NCI-H1048 (cell line): ENCODE data around the gene CYP46A1.

Experiments
- DNase-seq: peaks from one replicate; lab custom pipeline; 2025; lab: John Stamatoyannopoulos, UW

CYP46A1 gene

DNA sequence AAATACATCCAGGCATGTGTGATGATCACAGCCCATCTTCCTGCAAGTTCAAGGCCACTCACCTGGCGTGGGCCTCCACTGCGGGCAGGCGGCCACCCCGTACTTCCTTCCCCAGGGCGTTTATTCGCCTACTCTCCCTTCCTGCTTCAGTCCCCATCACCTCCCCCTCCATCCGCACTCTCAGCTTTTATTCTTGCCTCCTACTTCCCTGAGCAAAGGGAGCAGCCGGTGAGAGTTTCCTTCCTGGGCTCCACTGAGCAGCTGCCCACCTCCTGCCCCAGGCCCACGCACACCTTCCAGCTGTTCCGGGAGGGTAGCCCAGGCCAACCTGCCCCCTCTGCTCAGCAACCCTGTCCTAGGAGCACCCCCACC, 4.1 kb downstream of the CYP46A1 start:
- no peak for DNase-seq

DNA sequence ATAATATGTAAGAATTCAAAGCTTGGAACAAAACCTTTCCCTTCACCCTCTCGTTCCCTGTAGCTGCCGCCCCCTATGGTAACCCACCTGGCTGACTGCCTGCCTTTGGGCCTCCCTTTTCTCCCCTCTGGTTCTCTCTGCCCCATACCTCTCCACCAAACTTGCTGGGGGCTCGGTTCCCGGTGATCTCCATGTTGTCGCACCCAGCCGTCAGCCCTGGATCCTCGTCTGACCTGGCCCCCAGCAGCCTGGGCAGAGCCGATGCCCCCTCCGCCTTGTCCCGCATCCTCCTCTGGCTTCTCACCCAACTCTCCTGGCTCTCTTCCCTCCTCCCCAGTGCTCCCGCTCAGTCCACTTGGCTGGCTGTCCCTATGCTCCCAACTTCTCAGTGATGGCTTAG, 4.5 kb downstream of the CYP46A1 start:
- no peak for DNase-seq

DNA sequence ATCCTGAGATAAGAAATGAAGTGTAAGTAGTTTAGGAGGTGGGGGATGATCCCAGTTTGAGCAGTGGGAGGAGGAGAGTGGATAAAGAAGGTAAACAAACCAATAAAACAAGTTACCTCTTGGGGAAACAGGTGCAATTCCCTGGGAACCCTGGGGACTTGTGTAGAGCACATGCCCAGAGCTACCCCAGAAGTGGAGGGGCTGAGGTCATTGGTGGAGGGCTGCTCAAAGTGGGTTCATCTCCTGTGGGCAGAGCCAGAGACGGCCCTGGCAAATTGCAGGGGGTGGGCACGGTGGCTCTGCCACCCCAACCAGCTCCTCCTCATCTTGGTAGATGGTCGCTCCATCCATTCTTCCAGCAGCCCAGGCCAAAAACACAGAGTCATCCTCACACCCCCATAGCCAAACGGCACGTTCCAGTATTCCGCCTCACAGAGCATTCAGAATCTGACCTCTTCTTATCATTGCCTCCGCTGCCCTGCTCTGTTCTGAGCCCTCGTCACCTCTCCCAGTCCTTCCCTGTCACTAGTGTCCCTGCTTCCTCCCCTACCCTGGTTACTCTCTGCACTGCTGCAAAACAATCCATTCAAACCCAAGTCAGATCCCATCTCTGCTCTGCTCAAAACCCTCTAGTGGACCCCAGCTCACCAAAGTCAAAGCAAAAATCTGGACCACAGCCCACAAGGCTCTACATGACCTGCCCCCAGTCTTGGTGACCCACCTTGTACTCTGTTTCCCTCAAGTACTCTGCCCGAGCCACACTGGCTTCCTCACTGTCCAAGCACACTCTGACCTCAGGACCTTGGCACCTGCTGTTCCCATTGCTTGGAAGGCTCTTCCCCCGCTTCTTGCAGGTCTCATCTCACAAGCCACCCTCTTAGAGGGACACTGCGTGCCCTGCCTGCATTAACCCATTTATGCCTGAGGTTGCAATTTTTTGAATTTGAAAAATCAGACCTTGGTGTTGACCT, 5.5 kb downstream of the CYP46A1 start:
- no peak for DNase-seq

DNA sequence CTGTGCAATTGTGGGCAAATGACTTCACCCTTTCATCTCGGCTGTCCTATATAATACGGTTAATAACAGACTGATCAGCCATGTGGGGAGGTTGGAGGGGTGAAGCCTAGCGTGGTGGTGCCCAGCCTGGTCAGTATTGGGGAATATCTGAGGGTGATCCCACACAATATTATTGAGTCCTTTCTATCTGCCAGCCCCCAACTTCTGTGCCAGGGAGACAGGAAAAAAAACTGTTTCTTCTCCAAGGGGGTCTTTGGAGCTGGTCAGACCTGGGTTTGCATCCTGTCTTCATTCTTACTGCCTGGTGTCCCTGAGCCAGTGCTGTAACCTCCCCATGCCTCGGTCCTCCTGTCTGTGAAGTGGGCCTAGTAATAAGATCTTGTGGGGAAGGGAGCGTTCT, 6.5 kb downstream of the CYP46A1 start:
- DNase-seq: no peak

GRCh38 chr14:99691111-99691885, 7.2 kb downstream of the CYP46A1 start:
- DNase-seq: no peak

GRCh38 chr14:99693918-99694317, 9.8 kb downstream of the CYP46A1 start:
- DNase-seq: no peak

DNA sequence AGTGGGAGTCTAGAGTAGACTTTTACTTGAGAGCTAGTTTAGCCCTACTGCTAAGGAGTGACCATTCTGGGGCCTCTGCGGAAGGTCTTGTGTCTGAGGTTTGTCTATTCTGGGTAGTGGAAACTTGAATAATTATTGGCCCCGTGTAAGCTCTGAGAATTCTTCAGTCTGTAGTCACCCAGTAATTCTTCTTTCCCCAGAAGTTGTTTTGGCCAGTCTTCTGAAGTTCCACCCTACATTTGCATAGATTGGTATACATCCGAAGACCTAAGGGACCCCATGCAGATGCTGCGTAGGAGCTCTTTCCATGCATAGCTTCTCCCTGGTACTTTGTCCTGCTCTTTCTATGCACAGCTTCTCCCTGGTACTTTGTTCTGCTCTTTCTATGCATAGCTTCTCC, 12.8 kb downstream of the CYP46A1 start:
- no peak for DNase-seq

GRCh38 chr14:99698236-99698635, 14.1 kb downstream of the CYP46A1 start:
- DNase-seq: no peak

DNA sequence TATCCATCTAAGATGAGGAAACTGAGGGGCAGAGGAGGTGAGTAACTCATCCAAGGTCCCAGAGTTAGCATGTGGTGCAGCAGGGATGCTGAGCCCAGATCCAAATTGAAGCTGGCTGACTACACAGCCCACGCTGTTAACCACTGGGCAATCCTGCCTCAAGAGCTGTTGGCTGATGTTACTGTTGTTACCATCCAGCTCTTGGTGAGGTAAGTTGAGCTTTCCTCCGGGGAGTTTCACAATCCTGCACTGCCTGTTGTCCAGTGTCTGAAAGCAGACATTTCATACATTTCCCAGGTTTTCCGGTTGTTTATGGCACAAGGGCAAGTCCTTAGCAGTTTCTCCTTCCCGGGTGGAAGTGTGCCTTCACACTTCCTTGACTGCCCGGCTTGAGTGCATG, 14.5 kb downstream of the CYP46A1 start:
- DNase-seq: no peak

DNA sequence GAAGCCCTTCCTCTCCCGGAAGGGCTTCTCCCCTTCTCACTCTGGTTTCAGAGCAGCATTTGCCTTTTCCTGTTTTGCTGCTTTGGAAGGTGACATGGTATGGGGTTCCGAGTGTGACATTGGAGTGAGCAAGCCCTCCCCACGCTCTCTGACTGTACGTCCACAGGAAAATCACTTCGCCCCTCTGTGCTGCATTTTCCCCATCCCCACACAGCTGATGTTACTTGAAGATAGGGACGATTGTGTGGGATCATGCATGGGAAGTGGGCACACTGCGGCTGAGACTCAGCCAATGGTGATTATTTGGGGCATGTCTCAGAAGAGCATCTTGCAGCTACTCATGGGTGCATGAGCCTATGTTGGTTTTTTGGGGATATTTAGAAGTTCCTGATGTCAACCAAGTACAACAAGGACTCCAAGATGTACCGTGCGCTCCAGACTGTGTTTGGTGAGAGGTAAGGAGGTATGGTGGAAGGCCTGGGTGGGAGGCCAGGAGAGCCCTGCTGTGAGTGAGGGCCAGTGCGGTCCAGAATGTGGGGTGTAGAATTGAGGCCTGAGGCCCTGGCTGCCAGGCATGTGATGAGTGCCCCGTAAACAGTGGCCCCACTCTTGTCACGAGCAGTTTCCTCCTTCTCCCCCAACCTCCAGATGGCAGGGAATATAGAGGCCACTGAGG, 15.1 kb downstream of the CYP46A1 start:
- DNase-seq: no peak

DNA sequence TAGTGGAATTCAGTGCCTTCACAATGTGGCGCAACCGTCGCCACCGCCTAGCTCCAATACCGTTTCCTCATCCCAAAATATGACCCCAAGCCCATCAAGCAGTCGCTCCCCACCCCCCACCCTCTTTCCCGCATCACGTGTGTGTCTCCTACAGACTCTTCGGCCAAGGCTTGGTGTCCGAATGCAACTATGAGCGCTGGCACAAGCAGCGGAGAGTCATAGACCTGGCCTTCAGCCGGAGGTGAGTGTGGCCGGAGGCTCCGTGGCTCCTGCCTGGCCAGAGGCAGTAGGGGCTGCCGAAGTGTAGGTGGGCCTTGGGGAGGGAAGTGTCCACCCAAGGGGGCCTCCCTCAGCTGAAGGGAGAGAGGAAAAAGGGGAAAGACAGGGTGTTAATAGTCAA, 15.8 kb downstream of the CYP46A1 start:
- no peak for DNase-seq

GRCh38 chr14:99700379-99700778, 16.3 kb downstream of the CYP46A1 start:
- DNase-seq: no peak

GRCh38 chr14:99701260-99701659, 17.2 kb downstream of the CYP46A1 start:
- DNase-seq: no peak

DNA sequence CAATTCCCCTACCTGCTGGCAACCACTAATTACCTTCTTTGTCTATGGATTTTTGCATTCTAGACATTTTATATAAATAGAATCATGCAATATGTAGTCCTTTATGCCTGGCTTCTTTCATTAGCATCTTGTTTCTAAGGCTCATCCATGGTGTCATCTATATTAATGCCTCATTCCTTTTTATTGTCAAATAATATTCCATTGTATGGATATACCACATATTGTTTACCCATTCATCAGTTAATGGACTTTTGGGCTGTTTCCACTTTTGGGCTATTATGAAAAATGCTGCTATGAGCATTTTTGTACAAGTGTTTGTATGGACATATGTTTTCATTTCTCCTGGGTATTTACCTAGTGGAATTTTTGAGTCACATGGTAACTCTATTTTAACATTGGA, 18.0 kb downstream of the CYP46A1 start:
- DNase-seq: no peak

DNA sequence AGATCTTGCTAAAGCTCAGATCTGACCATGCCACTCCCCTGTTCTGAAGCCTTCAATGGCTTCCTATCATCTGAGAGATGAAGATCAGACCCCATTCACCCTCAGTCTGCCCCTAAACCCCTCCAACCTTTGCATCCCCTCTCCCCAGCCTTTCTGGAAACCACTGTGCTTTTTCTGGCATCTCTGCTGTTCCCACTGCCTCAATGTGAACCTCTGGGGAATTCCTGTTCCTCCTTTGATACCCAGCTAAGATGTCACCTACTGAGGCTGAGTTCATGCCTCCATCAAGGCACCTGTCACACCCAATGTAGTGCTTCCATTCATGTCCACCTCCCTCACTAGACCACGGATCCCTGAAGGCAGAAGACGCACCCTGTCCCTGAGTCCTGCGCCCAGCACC, 19.3 kb downstream of the CYP46A1 start:
- DNase-seq: no peak

GRCh38 chr14:99704037-99704436, 19.9 kb downstream of the CYP46A1 start:
- no peak for DNase-seq

DNA sequence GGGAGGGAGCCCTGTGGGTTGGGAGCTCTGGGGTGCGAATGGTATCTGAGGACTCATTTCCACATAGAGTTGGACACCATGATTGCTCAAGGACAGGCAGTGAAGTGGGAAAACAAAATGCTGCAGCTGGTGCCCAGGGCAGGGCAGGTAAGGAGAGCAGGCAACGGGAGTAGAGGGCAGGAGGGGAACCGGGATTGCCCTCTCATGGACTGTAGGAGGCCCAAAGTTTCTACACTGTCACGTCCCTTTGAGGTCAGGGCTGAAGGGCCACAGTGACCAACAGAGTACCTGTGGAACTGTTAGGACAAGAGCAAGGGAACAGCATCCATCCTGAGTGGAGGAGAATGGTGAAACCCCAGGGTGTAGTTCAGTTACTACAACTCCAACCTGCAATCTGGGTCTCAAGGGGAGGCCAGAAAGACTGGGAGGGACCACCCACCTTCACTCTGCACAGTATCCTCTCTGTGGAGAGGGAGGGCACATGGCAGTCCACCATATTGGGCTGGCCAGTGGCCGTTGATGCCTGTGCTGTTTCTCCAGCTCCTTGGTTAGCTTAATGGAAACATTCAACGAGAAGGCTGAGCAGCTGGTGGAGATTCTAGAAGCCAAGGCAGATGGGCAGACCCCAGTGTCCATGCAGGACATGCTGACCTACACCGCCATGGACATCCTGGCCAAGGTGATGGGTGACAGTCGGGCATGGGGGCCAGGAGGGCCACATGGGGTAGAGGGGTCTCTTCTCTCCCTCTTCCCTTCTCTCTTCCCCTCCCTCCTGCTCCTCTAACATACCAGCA, 22.2 kb downstream of the CYP46A1 start:
- no peak for DNase-seq

GRCh38 chr14:99707420-99707819, 23.3 kb downstream of the CYP46A1 start:
- DNase-seq: no peak

DNA sequence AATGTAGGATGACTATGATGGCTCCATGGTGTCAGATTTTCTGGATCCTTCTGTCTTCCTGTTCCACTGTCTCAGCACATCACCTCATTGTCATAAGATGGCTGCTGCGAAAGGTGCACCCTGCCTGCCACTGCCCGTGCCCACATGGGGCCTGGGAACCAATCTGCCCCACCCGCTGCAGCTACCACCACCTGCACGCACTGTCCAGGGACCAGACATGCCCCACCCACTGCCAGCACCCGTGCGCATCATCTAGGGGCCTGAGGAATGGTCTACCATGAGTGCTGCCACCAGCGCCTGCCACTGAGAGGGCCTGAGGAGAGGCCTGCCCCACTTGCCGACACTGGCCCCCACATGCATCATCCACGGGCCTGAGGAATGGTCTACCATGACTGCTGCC, 23.8 kb downstream of the CYP46A1 start:
- no peak for DNase-seq

- DNase-seq: no peak
Observed at GRCh38 chr14:99708449-99708848, 24.4 kb downstream of the CYP46A1 start.

DNA sequence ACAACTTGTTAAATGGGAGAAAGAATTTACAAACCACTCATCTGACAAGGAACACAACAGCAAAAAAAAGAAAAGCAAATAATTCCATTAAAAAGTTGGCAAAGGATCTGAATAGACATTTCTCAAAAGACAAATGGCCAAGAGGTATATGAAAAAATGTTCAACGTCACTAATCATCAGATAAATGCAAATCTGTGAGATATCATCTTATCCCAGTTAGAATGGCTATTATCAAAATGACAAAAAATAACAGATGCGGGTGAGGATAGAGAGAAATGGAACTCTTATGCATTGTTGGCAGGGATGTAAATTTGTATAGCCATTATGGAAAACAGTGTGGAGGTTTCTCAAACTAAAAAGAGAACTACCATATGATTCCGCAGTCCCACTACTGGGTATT, 29.9 kb downstream of the CYP46A1 start:
- no peak for DNase-seq
